ENCODE results near the gene DTNA.
"Not testable (repeated sequence)": the region's sequence is repeated elsewhere in the genome, so short reads cannot be mapped to it uniquely, and the experiment has no call there.

The DTNA gene

DNA sequence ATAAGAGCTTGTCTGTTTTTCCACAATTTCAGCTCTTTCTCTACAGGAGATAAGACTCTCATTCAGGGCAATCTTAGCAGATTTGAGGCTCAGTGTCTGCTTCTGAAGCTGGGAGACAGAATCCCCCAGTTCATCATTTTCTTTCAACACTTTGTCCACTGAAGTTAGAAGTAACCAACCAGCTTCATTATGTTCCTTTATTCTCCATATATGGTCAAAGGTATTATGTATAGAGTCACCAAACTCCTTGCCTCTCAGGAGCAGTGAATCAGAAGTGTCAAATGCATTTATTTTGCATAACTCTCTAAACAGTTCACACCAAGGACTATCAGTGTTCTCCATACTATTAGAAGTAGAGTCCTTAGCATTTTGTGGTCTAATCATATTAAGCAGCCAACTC lies 24.4 kb downstream of the DTNA start:
- not testable (repeated sequence) for H2BK5ac ChIP-seq (ENCODE audit: low read length); H3K9ac ChIP-seq (ENCODE audit: low read length); H3K56ac ChIP-seq (ENCODE audit: low read length); H3K27me3 ChIP-seq (ENCODE audit: insufficient read depth, low read length, poor library complexity); H3K27ac ChIP-seq (ENCODE audit: low read depth, low read length); H3K18ac ChIP-seq (ENCODE audit: low read length); H4K8ac ChIP-seq (ENCODE audit: low read depth, low read length); H2BK15ac ChIP-seq (replicated peaks; ENCODE audit: low read depth); H3K4me2 ChIP-seq (ENCODE audit: low read length); H3K79me1 ChIP-seq (ENCODE audit: low read length); H3K4ac ChIP-seq (ENCODE audit: low read depth, low read length); H2BK120ac ChIP-seq (ENCODE audit: low read depth, low read length); H3K36me3 ChIP-seq (ENCODE audit: control insufficient read depth, insufficient read depth, low read length); H3K23ac ChIP-seq (ENCODE audit: low read length); H3K4me3 ChIP-seq (ENCODE audit: low read length); H3K79me2 ChIP-seq (ENCODE audit: control insufficient read depth, insufficient read depth, low read length); H4K5ac ChIP-seq (ENCODE audit: low read length); H2AK5ac ChIP-seq (ENCODE audit: low read length)
- H3K4me1 ChIP-seq (ENCODE audit: control insufficient read depth, low read depth, low read length): peaks cover 14% of the 10 kb centered on the region
- peak; percentile 15 for DNase-seq

DNA sequence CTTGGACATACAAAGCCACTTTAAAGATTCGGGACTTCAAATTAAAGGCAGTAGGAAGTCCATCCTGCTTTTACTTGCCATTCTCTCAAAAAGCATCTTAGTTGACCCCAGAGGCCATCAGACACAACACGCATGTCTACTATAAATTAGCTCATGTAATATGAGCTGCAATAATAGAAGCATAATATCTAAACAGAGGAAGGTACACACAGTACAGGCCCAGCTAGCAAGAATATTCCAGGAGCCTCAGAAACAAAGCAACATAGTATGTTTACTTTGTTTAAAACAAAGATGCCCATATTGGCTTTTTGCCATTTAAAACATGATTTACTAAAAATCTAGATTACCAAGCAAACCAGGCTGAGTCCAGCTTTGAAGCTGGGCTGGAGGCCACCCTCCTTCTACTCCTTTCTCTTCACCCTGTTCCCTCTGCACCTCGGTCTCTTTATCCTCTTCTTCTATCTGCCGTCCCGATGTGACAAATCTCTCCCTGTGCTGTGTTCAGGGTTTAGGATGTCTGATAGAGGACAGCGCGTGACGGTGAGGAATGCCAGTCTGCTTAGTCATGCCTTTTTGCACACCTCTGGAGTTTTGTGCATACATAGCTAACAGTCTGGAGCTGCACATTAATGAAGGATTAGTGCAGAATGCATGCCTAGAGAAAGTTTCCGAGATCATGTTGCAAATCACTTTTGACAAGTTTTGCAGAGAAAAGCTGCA lies 28.2 kb downstream of the DTNA start:
- H3K4me1 ChIP-seq (ENCODE audit: control insufficient read depth, low read depth, low read length): peaks cover 7% of the 10 kb centered on the region
- no peak overlapping the region for H3K27ac ChIP-seq (ENCODE audit: low read depth, low read length)
- H3K18ac ChIP-seq (ENCODE audit: low read length): no peak overlapping the region
- H3K56ac ChIP-seq (ENCODE audit: low read length): no peak overlapping the region
- no peak overlapping the region for H4K8ac ChIP-seq (ENCODE audit: low read depth, low read length)
- no peak overlapping the region for H4K5ac ChIP-seq (ENCODE audit: low read length)
- H3K9ac ChIP-seq (ENCODE audit: low read length): no peak overlapping the region
- H3K4ac ChIP-seq (ENCODE audit: low read depth, low read length): no peak overlapping the region
- H3K23ac ChIP-seq (ENCODE audit: low read length): no peak overlapping the region
- no peak overlapping the region for H2BK15ac ChIP-seq (replicated peaks; ENCODE audit: low read depth)
- no peak overlapping the region for H2AK5ac ChIP-seq (ENCODE audit: low read length)
- DNase-seq: peak; percentile 73
- H3K4me3 ChIP-seq (ENCODE audit: low read length): no peak overlapping the region
- H3K4me2 ChIP-seq (ENCODE audit: low read length): no peak overlapping the region
- H3K36me3 ChIP-seq (ENCODE audit: control insufficient read depth, insufficient read depth, low read length): no peaks in the 10 kb centered on the region
- H3K27me3 ChIP-seq (ENCODE audit: insufficient read depth, low read length, poor library complexity): no peaks in the 10 kb centered on the region
- H3K79me2 ChIP-seq (ENCODE audit: control insufficient read depth, insufficient read depth, low read length): no peaks in the 10 kb centered on the region
- H3K79me1 ChIP-seq (ENCODE audit: low read length): no peaks in the 10 kb centered on the region
- H2BK120ac ChIP-seq (ENCODE audit: low read depth, low read length): no peak overlapping the region
- WGBS (ENCODE audit: extremely low coverage, insufficient coverage, low lambda C conversion rate): no CpG with 5 or more reads among the region's 9 CpGs
- no peak overlapping the region for H2BK5ac ChIP-seq (ENCODE audit: low read length)

DNA sequence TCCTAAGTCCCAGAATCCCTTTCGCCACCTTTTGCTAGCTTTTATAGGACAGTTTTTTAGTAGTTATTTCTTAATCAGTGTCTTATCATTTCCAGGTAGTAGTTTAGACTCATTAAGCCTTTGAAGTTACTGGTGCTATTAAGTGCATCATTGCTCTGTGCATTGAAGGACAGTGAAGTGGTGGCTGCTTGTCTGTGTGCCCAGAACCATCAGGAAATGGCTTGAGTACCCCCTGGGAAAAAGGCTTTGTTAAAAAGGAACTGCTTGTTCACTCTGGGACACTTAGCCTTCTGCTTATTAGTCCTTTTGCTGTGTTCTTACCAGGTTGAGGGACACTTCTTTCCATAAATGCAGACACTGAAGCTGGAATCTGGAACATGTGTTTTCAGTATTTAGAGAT lies 30.0 kb downstream of the DTNA start:
- peak overlapping the region; percentile 20 for H3K18ac ChIP-seq (ENCODE audit: low read length)
- H4K8ac ChIP-seq (ENCODE audit: low read depth, low read length): no peak overlapping the region
- H2AK5ac ChIP-seq (ENCODE audit: low read length): no peak overlapping the region
- H3K4me2 ChIP-seq (ENCODE audit: low read length): no peak overlapping the region
- H3K36me3 ChIP-seq (ENCODE audit: control insufficient read depth, insufficient read depth, low read length): no peaks in the 10 kb centered on the region
- H3K9ac ChIP-seq (ENCODE audit: low read length): no peak overlapping the region
- H3K27ac ChIP-seq (ENCODE audit: low read depth, low read length): no peak overlapping the region
- no peak overlapping the region for H2BK120ac ChIP-seq (ENCODE audit: low read depth, low read length)
- no peaks in the 10 kb centered on the region for H3K79me2 ChIP-seq (ENCODE audit: control insufficient read depth, insufficient read depth, low read length)
- no peak overlapping the region for H3K23ac ChIP-seq (ENCODE audit: low read length)
- no peaks in the 10 kb centered on the region for H3K27me3 ChIP-seq (ENCODE audit: insufficient read depth, low read length, poor library complexity)
- DNase-seq: no peak
- H2BK15ac ChIP-seq (replicated peaks; ENCODE audit: low read depth): no peak overlapping the region
- no peak overlapping the region for H3K4me3 ChIP-seq (ENCODE audit: low read length)
- H4K5ac ChIP-seq (ENCODE audit: low read length): no peak overlapping the region
- H3K79me1 ChIP-seq (ENCODE audit: low read length): no peaks in the 10 kb centered on the region
- WGBS (ENCODE audit: extremely low coverage, insufficient coverage, low lambda C conversion rate): no CpG with 5 or more reads among the region's 1 CpG
- peaks cover 5% of the 10 kb centered on the region for H3K4me1 ChIP-seq (ENCODE audit: control insufficient read depth, low read depth, low read length)
- H3K4ac ChIP-seq (ENCODE audit: low read depth, low read length): no peak overlapping the region
- H3K56ac ChIP-seq (ENCODE audit: low read length): no peak overlapping the region
- no peak overlapping the region for H2BK5ac ChIP-seq (ENCODE audit: low read length)

DNA sequence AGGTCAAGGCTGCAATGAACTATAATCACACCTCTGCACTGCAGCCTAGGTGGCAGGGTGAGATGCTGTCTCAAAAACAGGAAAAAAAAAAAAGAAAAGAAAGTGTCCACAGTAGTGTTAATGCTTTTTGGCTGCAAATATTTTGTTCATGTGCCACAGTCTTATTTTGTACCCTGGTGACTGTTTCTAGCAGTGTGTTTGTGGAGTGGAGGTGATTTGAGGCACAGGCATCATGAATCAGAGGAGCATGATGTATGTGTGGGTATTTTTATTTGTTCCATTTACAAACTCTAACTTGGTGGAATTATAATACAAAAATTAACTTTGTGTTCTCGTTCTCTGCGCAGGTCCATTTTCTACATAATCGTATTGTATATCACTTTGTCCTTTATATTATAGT lies 30.6 kb downstream of the DTNA start:
- peak overlapping the region; percentile 58 for H2BK15ac ChIP-seq (replicated peaks; ENCODE audit: low read depth)
- H3K23ac ChIP-seq (ENCODE audit: low read length): no peak overlapping the region
- no peak overlapping the region for H4K5ac ChIP-seq (ENCODE audit: low read length)
- no peak for DNase-seq
- H3K4me3 ChIP-seq (ENCODE audit: low read length): no peak overlapping the region
- no peak overlapping the region for H3K4me2 ChIP-seq (ENCODE audit: low read length)
- WGBS (ENCODE audit: extremely low coverage, insufficient coverage, low lambda C conversion rate): no CpG with 5 or more reads among the region's 3 CpGs
- peaks cover 5% of the 10 kb centered on the region for H3K4me1 ChIP-seq (ENCODE audit: control insufficient read depth, low read depth, low read length)
- H2BK120ac ChIP-seq (ENCODE audit: low read depth, low read length): no peak overlapping the region
- H3K36me3 ChIP-seq (ENCODE audit: control insufficient read depth, insufficient read depth, low read length): no peaks in the 10 kb centered on the region
- H3K18ac ChIP-seq (ENCODE audit: low read length): peak overlapping the region; percentile 20
- no peaks in the 10 kb centered on the region for H3K79me1 ChIP-seq (ENCODE audit: low read length)
- H4K8ac ChIP-seq (ENCODE audit: low read depth, low read length): peak overlapping the region; percentile 82
- H3K79me2 ChIP-seq (ENCODE audit: control insufficient read depth, insufficient read depth, low read length): no peaks in the 10 kb centered on the region
- no peaks in the 10 kb centered on the region for H3K27me3 ChIP-seq (ENCODE audit: insufficient read depth, low read length, poor library complexity)
- no peak overlapping the region for H3K27ac ChIP-seq (ENCODE audit: low read depth, low read length)
- no peak overlapping the region for H2BK5ac ChIP-seq (ENCODE audit: low read length)
- no peak overlapping the region for H3K56ac ChIP-seq (ENCODE audit: low read length)
- H3K4ac ChIP-seq (ENCODE audit: low read depth, low read length): no peak overlapping the region
- no peak overlapping the region for H3K9ac ChIP-seq (ENCODE audit: low read length)
- no peak overlapping the region for H2AK5ac ChIP-seq (ENCODE audit: low read length)

DNA sequence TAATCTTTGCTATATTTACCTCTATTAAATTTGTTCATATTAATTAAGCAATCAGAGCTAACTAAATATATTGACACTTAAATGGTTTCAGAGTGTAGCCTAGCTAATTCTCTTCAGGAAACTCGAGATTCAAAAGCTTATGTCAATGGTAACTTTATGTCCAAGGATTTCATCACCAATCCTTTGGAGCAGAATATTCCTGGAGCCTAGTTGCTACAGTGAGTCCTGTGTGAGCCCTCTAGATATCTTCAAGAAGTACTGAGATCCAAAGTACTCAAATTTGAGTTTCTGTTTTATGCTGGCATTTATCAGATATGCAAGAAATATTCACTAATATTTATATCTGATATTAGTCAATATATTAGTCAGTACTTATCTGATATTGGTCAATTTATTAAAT lies 31.3 kb downstream of the DTNA start:
- DNase-seq: no peak

DNA sequence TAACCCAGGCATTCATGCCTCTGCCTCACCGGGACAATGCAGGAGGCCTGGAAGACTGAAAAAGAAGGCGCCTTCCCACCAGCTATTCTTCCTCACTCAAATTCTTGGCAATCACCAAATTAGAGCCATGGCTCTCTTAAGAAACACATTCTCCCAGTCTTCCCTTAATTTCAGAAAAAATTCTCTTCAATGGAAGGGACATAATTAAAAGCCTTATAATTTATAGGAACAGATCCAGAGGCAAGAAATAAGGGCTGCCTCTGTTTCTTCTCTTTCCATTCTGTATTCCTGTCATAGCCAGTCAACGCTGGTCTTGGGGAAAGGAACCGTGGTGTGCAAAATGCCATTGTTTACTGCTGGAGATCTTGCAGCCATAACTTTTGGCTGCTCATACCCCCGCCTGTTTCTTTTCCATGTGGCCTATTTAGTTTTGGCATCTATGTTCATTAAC lies 32.8 kb downstream of the DTNA start:
- Histone ChIP-seq H3K79me1 (ENCODE audit: low read length) (no peaks in the 10 kb centered on the region), H4K8ac (ENCODE audit: low read depth, low read length) (no peak overlapping the region), H3K4me2 (ENCODE audit: low read length) (no peak overlapping the region), H4K5ac (ENCODE audit: low read length) (no peak overlapping the region), H3K18ac (ENCODE audit: low read length) (peak overlapping the region; percentile 28), H3K9ac (ENCODE audit: low read length) (no peak overlapping the region), H2BK15ac (replicated peaks; ENCODE audit: low read depth) (no peak overlapping the region), H3K4ac (ENCODE audit: low read depth, low read length) (no peak overlapping the region), H3K79me2 (ENCODE audit: control insufficient read depth, insufficient read depth, low read length) (no peaks in the 10 kb centered on the region), H2BK120ac (ENCODE audit: low read depth, low read length) (no peak overlapping the region), H2AK5ac (ENCODE audit: low read length) (no peak overlapping the region), H3K4me1 (ENCODE audit: control insufficient read depth, low read depth, low read length) (peaks cover 5% of the 10 kb centered on the region), H3K27ac (ENCODE audit: low read depth, low read length) (no peak overlapping the region), H3K4me3 (ENCODE audit: low read length) (no peak overlapping the region), H3K23ac (ENCODE audit: low read length) (no peak overlapping the region), H3K27me3 (ENCODE audit: insufficient read depth, low read length, poor library complexity) (no peaks in the 10 kb centered on the region), H3K56ac (ENCODE audit: low read length) (no peak overlapping the region), H3K36me3 (ENCODE audit: control insufficient read depth, insufficient read depth, low read length) (no peaks in the 10 kb centered on the region), H2BK5ac (ENCODE audit: low read length) (no peak overlapping the region)
- DNase-seq: no peak
- WGBS (ENCODE audit: extremely low coverage, insufficient coverage, low lambda C conversion rate): no CpG with 5 or more reads among the region's 5 CpGs

More for the DNA sequence above, 31.3 kb downstream of the DTNA start:
- Histone ChIP-seq H4K5ac (ENCODE audit: low read length) (no peak overlapping the region), H2BK120ac (ENCODE audit: low read depth, low read length) (no peak overlapping the region), H2AK5ac (ENCODE audit: low read length) (no peak overlapping the region), H3K27me3 (ENCODE audit: insufficient read depth, low read length, poor library complexity) (no peaks in the 10 kb centered on the region), H3K23ac (ENCODE audit: low read length) (no peak overlapping the region), H3K4me3 (ENCODE audit: low read length) (no peak overlapping the region), H3K27ac (ENCODE audit: low read depth, low read length) (no peak overlapping the region), H3K36me3 (ENCODE audit: control insufficient read depth, insufficient read depth, low read length) (no peaks in the 10 kb centered on the region), H3K79me1 (ENCODE audit: low read length) (no peaks in the 10 kb centered on the region), H2BK5ac (ENCODE audit: low read length) (no peak overlapping the region), H3K18ac (ENCODE audit: low read length) (no peak overlapping the region), H3K4me1 (ENCODE audit: control insufficient read depth, low read depth, low read length) (peaks cover 5% of the 10 kb centered on the region), H3K4me2 (ENCODE audit: low read length) (no peak overlapping the region), H3K79me2 (ENCODE audit: control insufficient read depth, insufficient read depth, low read length) (no peaks in the 10 kb centered on the region), H4K8ac (ENCODE audit: low read depth, low read length) (no peak overlapping the region), H3K4ac (ENCODE audit: low read depth, low read length) (no peak overlapping the region), H2BK15ac (replicated peaks; ENCODE audit: low read depth) (no peak overlapping the region), H3K56ac (ENCODE audit: low read length) (no peak overlapping the region), H3K9ac (ENCODE audit: low read length) (no peak overlapping the region)
- WGBS (ENCODE audit: extremely low coverage, insufficient coverage, low lambda C conversion rate): no CpG with 5 or more reads among the region's 1 CpG
